ENCODE measurements around the gene DDR2. TPM values are rescaled to one million over a fixed set of nuclear protein-coding genes. Genes with fewer than 3 reads are reported as not detected.

Gene DDR2
- total RNA-seq, 1 donor from 2014 or later: 60.3 TPM

DNA sequence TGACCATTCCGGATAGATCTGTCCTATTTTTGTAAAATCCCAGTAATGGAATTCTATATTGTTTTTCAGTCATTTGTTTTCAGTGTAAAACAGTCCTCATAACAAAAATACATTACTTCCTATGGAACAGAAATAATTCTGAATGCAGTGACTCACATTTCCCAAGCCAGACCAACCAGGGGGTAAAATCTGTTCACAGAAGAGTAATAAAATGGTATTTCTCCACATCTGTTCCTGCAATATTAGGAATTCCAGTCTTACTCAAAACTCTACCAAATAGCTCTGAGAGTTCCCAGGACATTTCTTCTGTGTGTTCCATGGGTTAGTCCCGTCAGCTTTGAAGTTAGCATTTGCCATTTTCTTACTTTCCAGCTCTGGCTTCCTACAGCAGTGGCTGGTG, 2.6 kb upstream of the DDR2 start:
- DNase-seq (ENCODE audit: low spot score): no peak

DNA sequence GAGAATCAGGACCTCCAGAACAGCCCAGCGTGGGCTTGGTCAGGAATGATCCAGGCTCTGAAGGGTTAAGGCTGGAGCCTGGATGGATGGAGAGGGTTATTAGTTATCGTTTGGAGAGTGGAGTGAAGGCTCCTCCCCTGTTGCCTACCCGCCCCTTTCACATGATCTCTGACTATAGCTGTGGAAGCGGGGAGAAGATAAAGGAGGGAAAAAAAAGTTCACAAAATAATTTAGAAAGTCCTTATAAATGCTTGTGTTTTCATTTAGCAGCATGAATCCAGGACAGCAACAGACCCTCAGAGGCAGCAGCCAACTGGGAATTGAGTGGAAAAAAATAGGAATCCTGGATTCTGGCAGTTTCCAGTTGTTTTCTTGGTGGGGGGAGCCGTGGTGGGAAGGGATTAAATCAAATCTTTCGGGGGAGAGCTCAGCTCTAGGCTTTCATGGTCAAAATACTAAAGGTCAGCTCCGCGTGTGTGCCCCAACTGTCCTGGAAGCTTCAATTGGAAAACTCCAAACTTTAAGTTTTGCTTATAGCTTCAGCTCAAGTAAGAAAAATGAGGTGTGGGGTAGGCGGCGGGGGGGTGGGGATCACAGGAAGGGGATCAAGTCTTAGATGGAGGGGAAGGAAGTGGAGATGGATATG, 595 bp upstream of the DDR2 start:
- no peak for DNase-seq (ENCODE audit: low spot score)

DNA sequence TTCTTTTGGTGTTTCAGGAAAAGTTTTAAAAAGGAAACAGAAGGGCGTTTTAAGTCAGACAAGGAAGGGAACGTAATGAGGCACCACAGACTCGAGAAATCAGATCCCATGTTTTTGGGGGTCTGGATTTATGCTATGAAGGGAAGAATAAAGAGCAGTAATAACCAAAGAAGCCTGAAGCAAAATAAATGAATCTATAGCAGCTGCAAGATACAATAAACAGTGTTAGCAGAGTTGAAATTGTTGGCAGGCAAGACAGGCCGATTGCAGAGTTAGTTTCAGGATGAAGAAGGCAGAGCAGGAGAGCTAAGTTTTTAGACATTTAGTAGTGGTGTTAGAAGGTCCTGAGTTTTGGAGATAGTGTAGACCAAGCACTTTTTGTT, 425 bp downstream of the DDR2 start:
- DNase-seq (ENCODE audit: low spot score): no peak

DNA sequence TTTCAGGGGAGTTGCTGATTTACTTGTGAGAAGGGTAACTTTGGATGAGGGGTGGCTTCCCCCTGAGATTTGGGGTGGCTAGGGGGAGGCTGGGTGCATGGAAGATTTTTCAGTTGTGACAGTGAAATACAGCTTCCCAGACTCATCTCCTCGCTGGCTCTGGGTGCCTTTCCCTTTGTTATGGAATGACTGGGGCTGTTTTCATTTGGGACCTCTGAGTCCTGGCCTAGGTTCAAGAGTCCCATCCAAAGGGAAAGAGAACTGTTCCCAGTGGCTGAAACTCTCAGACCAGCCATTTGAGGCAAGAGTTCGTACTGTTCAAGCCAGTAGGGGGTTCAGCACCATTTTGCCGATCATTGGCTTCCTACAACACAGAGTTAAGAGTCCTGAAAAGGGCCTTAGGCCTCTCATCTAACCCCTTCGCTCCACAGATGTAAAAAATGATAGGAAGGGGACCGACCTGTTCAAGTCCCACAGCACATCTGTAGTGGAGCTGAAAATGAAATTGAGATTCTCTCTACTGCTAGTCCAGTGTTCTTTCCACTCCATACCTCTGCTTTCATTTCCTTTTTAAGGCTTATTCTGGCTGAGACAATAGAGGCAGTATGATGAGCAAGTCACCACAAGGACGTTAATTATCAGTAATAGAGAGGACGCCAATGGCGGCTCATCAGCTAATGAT, 958 bp downstream of the DDR2 start:
- no peak for DNase-seq (ENCODE audit: low spot score)

DNA sequence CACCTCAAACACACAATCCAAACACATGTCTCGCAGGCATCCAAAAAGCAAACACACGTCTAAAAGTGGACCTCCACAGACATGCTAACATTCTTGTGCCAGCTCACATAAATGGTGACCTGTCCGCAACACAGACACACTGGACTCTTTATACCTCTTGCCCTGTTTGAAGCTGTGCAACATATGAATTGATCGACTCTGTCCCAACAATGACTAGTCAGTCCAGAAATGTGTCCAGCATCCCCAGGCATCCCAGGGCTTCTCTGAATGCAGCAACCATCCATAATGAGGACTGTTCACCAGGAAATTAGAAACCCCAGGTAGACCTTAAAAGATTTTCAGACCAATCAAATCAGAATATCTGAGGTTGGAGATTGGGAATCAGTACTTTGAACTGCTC, 3.2 kb downstream of the DDR2 start:
- no peak for DNase-seq (ENCODE audit: low spot score)

DNA sequence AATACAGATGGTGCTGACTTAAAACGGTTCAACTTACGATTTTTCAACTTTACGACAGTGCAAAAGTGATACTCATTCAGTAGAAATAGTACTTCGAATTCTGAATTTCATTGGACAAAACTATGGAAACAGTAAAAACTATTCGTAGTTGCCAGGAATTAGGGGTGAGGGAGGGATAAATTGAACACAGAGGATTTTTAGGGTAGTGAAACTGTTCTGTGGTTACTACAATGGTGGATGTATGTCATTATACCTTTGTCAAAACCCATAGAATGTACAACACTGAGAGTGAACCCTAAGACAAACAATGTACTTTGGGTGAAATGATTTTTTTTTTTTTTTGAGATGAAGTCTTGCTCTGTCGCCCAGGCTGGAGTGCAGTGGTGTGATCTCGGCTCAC, 7.5 kb downstream of the DDR2 start:
- DNase-seq (ENCODE audit: low spot score): no peak

DNA sequence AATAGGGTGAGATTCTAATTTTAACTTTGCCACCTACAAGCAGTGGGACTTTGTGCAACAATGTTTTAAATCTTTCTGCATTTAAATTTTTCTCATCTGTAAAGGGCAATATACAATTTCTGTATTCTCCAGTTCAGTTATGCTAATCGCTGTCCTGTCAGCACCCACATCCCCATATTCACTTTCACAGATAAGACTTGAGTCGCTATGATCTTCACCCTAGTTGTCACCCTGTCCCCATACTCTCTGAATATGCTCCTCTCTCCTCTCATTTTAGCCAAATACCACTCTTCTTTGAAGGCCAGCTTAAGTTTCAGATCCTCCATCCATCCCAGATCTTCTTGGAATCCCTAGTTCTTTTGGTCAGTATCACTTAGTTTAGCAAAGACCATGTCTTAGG, 8.8 kb downstream of the DDR2 start:
- DNase-seq (ENCODE audit: low spot score): no peak

DNA sequence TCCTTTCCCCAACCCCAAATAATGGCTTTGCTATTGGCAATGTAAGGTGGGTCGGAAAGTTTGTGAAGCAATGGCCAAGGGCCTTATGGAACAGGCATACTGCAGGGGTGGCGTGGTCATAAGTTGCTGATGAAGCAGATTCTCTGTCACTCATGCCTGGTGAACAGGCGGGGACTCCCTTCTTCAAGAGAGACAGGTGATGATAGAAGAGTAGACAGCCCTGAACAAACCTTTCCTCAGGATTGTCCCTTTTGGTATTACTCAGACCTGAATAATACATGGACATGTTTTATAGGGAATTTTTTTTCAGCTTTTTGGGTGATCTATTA, 12.7 kb downstream of the DDR2 start:
- no peak for DNase-seq (ENCODE audit: low spot score)

DNA sequence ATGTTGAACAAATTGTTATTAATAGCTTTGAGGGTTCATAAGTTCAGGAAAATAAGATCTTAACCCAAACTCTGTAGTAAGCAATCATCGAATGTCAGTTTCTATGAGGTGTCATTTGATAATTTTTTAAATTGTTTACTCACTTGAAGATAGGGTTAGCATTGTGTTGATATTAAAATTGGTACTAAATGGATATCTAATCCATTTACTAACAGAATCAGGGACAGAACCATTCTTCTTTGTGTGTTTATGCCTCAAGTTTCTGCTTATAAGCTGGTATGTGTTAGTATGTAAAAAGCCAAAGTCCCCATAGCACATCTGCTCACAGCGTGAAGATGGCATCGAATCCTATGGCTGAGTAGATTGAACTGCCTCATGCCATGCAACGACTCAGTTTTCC, 13.4 kb downstream of the DDR2 start:
- DNase-seq (ENCODE audit: low spot score): no peak

DNA sequence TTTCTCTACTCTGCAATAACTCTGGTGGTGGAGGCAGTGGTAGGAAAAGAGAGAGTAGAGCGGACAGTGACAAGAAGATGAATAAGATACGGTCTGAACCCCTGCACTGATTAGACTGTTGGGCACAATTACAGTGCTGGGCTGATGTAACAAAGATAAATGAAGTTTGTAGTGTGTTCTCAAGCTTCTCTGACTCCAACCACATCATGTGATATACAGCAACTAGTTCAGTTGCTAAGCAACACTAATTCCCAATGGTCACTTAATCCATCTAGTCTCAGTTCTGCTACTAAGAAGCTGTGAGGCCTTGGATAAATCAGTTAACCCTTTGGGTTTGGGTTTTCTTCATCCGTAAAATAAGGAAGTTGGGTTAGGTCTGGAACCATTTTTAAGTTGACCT, 17.3 kb downstream of the DDR2 start:
- DNase-seq (ENCODE audit: low spot score): no peak

DNA sequence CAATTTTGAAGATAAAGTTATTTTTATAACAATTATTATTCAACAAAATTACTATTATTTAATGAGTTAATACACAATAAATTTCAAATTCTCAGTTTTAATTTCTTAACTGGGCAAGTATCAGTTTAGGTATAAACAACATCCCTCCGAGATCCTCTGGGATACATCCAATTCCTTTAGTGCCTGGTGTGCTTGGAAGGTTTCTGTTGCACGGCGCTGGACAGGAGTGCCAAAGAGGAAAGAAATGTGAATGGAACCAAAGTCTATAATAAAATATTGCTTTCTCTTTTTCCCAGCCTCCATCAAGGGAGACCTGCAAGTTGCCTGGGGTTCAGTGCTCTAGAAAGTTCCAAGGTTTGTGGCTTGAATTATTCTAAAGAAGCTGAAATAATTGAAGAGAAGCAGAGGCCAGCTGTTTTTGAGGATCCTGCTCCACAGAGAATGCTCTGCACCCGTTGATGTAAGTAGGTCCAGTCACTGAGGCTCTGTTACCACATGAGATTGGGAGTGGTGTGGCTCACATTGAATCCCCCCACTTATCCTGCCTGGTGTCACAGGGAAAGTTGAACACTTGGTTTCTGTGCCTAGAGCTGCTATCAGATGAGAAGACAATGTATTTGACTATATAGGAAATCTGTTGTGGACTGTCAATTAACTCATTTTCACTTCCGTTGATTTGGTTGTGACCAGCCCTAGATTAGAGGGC, 22.8 kb downstream of the DDR2 start:
- no peak for DNase-seq (ENCODE audit: low spot score)

DNA sequence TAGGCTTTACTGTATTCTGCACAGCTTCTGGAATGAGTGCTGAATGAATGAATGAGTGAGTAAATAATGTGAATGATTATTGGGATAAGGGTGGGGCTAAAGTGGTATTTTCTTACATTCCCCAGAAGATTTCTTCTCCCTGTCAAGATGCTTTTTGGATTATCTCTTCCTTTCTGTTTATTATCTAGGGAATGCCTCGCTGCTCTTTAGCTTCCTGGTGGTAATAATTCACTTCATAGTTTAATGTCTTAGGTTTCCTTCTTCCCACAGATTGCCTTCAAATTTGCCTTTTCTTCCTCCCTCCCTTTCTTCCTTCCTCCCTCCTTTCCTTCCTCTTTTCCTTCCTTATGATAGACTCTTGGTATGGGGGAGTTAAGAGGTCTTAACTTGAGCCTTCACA, 24.0 kb downstream of the DDR2 start:
- DNase-seq (ENCODE audit: low spot score): no peak

DNA sequence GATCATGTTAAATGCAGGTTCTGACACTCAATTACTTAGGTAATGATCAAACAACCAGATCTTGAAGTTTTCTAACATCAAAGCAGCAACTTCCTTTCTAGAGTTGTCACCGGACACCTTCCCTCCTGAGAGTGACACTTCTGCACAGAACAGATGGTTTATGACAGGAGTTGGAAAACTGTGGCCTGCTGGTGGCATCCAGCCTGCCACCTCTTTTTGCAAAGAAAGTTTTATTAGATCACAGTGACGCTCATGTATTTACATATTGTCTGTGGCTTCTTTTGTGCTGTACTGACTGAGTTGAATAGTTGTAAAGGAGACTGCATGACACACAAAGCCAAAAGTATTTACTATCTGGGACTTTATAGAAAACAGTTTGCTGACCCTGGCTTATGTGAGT, 28.3 kb downstream of the DDR2 start:
- DNase-seq (ENCODE audit: low spot score): no peak

DNA sequence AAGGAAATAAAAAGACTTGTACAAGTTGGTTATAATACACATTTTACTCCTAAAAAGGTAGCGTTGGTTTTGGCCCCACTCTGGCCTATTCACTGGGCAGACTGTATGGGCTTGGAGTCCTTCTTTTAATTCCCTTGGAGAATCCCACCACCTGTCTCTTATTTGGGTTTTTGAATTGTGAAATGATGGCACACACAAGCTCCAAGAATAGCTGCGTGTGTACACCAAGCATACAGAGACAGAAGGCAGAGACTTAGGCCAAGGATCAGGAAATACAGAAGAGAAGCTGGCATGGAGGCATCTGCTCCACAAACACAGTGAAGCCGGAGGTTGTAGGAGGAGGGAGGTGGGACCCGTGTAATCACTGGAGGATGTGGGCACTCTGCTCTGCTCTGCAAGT, 29.1 kb downstream of the DDR2 start:
- DNase-seq (ENCODE audit: low spot score): no peak

DNA sequence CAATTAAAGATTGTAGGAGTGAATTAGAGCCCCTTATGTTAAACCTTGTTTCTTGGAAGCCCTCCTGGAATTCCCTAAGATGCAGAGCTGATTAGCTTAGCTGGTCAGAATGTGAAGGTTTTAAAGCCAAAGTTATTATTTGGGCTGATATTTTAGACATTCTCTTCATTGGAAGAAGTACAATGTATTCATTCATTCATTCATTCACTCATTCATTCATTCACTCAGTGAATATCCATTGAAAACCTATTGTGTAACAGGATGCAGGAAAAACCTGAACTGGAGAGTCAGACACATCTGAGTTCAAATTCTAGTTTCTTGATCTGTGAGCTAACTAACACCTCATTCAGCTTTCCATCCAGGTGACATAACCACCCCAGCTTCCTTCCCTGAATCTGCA, 29.7 kb downstream of the DDR2 start:
- DNase-seq (ENCODE audit: low spot score): no peak

DNA sequence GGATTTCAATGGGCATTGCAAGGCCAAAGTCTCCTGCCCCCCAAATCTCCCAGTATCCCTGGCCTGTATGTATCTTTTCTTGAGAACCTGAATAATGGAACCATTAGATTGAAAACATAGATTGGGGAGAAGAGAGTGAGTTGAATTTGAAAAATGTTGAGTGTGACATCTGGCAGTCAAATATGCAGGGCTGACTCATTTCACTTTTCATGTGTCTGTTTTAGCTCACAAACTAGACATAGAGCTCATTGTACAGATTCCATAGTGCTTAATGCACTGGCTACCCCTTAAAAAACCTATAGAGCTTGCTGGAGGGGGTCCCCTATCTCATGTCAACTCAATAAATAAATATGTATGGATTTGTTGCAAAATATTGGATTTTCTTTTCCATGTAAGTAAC, 30.8 kb downstream of the DDR2 start:
- DNase-seq (ENCODE audit: low spot score): no peak

DNA sequence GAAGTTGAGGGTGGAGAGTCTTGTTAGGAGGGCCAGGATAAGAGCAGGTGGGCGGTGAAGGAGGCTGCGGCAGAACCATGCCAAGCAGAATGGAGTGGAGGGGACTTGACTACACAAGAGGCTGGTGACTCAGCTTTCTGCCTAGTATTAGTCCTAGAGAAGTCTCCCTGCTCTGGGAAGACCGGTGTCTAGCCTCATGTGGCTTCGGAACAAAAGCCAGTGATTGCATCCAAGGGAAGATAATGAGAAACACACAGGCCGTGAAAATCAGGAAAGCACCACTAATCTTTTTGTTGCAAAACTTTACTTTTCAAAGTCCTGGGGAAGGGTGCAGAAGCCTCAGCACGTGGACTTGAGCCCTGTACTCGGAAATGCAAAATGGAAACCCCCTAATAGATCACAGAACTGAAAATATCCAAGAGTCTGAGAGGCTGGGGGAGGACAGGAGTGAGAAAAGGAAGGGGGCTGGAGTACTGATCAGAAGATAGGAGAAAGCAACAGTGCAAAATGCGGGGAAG, 31.4 kb downstream of the DDR2 start:
- no peak for DNase-seq (ENCODE audit: low spot score)

DNA sequence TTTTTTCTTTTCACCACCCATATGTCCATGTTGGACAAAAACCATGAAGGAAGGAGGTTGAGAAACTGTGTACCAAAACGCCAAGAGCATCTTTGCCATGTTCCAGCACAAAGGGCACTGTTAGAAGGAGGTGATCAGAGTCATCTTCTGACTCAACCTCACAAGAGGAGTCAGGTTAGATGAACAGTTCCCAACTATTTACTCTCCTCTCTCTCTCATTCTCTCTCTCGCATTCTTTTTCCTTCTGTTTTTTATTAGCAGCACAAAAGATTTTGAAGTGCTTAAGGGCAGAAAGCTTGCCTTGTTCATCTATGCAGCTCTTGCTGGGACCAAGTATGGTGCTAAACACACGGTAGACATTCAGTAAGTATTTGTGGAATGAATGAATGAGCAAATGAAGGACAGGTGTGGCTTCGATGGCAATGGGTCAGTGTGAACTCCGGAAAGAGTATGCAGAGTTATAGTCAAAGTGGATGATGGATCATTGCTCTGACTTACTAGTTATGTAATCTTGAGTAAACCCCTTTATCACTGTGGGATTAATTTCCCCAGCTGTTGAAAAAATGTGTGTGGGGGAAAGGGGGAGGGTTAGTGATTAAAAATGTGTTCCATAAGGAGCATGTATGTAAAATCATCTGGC, 33.9 kb downstream of the DDR2 start:
- no peak for DNase-seq (ENCODE audit: low spot score)

DNA sequence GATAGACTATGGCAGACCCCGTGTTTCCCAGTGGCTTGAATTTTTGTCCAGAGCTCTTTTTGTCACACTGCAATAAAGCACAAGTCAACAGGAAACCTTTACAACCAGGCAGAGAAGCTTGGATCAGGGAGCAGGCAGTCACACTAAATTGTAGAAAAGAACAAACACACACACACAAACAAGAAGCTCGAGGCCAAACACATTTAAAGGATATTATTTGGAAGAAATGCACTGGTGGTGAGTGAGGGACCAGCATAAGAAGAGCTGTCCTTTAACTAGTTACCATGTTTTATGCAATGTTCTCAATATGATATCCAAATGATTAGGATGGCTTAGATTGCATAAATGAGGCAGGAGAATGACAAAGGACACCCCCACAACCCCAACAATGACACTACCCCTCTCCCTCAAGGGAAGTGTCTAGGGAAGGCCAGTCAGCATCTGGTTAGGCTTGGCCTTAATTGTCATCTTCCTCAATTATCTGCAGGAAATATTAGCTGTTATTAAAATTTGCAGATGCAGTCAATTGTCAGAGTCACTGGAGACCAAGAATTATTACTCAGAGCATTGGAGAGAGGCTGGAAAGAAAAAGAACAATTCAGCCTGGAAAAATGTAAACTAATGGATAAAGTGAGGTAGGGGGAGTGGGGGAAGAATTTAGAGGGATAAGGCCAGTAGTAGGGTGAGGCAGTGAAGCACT, 35.3 kb downstream of the DDR2 start:
- no peak for DNase-seq (ENCODE audit: low spot score)

DNA sequence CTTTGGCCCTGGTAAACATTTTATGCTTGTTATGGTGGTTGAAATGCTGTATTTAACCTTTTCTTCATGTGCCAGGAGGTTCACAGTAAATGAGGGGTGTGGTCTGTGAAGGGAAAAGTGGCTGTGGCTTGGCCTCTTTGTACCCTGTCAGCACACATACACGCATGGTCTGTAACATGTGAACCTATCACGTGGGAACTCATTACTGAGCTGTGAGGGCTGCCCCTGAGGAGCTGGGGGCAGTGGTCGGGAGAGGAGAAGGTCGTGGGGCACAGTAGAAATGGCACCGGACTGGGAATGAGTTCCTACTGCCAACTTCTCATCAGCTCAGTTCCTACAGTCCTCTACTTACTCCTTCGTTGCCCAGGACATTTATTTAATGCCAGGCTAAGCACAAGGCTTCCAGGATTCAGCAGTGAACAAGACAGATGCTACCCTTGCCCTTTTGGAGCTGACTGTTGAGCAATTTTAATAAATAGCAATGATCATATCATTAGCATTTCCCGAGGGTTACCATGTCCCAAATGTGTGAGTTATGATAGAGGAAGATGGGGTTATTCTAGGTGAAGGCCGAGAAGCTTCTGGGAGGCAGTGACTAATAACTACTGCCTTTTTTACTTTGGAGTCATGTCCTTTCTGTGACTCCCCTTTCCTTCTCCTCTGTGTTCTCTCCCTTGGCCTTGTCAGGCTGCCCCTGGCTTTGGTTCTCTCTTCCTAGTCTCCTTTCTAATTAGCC, 38.8 kb downstream of the DDR2 start:
- DNase-seq (ENCODE audit: low spot score): no peak

DNA sequence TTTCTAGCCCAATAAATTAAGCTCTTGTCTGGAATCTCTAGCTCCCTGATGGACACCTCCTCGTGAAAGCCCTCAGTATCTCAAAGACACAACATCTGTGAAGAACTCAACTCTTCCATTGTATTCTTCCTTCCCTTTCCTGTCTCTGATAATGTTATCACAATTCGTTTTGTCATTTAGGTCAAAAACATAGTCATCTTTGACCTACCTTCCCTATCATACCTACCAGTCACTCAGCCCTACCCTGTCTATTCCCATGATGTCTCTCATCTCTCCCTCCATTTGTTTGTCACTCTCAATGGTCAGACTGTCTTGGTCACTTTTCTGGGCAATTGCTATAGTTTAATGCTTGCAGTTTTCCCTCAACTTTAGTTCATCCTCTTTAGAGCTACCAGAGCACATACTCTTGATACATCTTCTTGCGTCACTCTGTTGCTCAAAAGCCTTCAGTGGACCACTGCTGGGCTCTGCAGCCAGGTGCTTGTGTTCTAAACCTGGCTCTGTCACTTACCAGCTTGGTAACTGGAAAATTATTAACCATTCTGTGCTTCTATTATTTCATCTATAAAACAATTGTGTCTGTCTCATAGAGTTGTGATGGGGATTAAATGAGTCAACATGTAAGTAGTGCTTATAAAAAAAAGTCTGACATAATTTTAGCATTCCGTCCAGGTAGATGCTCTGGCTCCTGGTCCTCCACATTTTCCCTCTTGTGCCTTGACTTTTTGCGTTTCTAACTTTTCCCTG, 39.6 kb downstream of the DDR2 start:
- no peak for DNase-seq (ENCODE audit: low spot score)

Data from ureter (tissue), 1 donor.